H1 (cell line): ENCODE data around the gene SRCIN1. TPM values are rescaled to one million over a fixed set of nuclear protein-coding genes. Genes with fewer than 3 reads are reported as not detected.

Source experiments
- CTCF ChIA-PET: fragments of 300-600 bp; sonication (Branson Sonifier 250); formaldehyde crosslinking; loops from one replicate; lab custom pipeline; 2021; ENCODE audit not compliant: partially characterized antibody; lab: Charles Lee
- POLR2A ChIA-PET: fragments of 300-600 bp; sonication (Branson Sonifier 250); formaldehyde crosslinking; loops from one replicate; lab custom pipeline; 2021; ENCODE audit warnings: inconsistent platforms; ENCODE audit not compliant: partially characterized antibody; lab: Charles Lee
- DNase-seq, 2 experiments: peaks; one replicate each; pipeline versions ENCODE4 v3.0.0 to v3.0.0-alpha.2; 2010 to 2022; ENCODE audit warnings: low spot score in 2 of 2, low read depth in 1 of 2, mixed read lengths in 1 of 2
- FAIRE-seq: peaks from 2 replicates; lab custom pipeline; 2011; peaks lifted over from hg19 to GRCh38; lab: Jason Lieb, UNC
- H2AFZ ChIP-seq: 2 replicates; pipeline ENCODE4 v1.8.1; 2012; ENCODE audit warnings: low read length, inconsistent platforms
- H2AK5ac ChIP-seq: 2 replicates; pipeline ENCODE4 v1.6.1; 2013; ENCODE audit warnings: low read depth, low read length
- H2BK120ac ChIP-seq: replicated peaks from 2 replicates; pipeline ENCODE3; 2013; ENCODE audit warnings: low read depth, low read length, inconsistent platforms
- H2BK12ac ChIP-seq: 2 replicates; pipeline ENCODE4 v1.6.1; 2013; ENCODE audit warnings: low read depth, low read length
- H2BK15ac ChIP-seq: 2 replicates; pipeline ENCODE4 v1.6.1; 2013; ENCODE audit warnings: low read length
- H2BK20ac ChIP-seq: 2 replicates; pipeline ENCODE4 v1.6.1; 2013; ENCODE audit warnings: low read length
- H2BK5ac ChIP-seq: 2 replicates; pipeline ENCODE4 v1.6.1; 2013; ENCODE audit warnings: low read depth, low read length
- H3K14ac ChIP-seq: 2 replicates; pipeline ENCODE4 v1.6.1; 2013; ENCODE audit warnings: inconsistent platforms; ENCODE audit not compliant: insufficient read length
- H3K18ac ChIP-seq: 2 replicates; pipeline ENCODE4 v1.6.1; 2013; ENCODE audit warnings: low read length; ENCODE audit errors: extremely low read depth
- H3K23ac ChIP-seq: 2 replicates; pipeline ENCODE4 v1.6.1; 2013; ENCODE audit warnings: inconsistent platforms; ENCODE audit not compliant: insufficient read length
- H3K23me2 ChIP-seq: 2 replicates; pipeline ENCODE4 v1.6.1; 2013; ENCODE audit warnings: low read depth, low read length
- H3K27ac ChIP-seq: 2 replicates; pipeline ENCODE4 v1.6.1; 2011; ENCODE audit warnings: low read depth, low read length, inconsistent platforms
- H3K27me3 ChIP-seq, 4 experiments: replicated peaks in 1 of 4; 1 replicate in 1 of 4; 2 replicates in 3 of 4; pipeline versions ENCODE4 v1.6.1 to v1.8.1; 2011 to 2013; ENCODE audit warnings: low read length in 3 of 4, mild to moderate bottlenecking in 3 of 4, inconsistent platforms in 2 of 4, mixed read lengths in 2 of 4, moderate library complexity in 1 of 4; ENCODE audit not compliant: control insufficient read depth in 3 of 4, insufficient read depth in 3 of 4; ENCODE audit errors: extremely low read depth in 1 of 4
- H3K36me3 ChIP-seq, 4 experiments: 2 replicates each; pipeline versions ENCODE4 v1.6.1 to v1.8.1; 2011 to 2013; ENCODE audit warnings: mild to moderate bottlenecking in 4 of 4, low read length in 3 of 4, moderate library complexity in 2 of 4, control low read depth in 1 of 4, inconsistent platforms in 1 of 4; ENCODE audit not compliant: insufficient read depth in 4 of 4, control insufficient read depth in 2 of 4
- H3K4ac ChIP-seq: replicated peaks from 2 replicates; pipeline ENCODE3; 2013; ENCODE audit warnings: low read length, low read depth, mixed read lengths, inconsistent platforms; ENCODE audit not compliant: insufficient read length
- H3K4me1 ChIP-seq, 4 experiments: replicated peaks in 1 of 4; 1 replicate in 1 of 4; 2 replicates in 3 of 4; pipeline versions ENCODE4 v1.6.1 to v1.8.1; 2011 to 2013; ENCODE audit warnings: low read length in 3 of 4, inconsistent platforms in 2 of 4, mixed read lengths in 1 of 4; ENCODE audit not compliant: insufficient read depth in 4 of 4, control insufficient read depth in 3 of 4
- H3K4me2 ChIP-seq, 2 experiments: 2 replicates each; pipeline versions ENCODE4 v1.6.1 to v1.8.1; 2011 to 2013; ENCODE audit warnings: low read depth in 2 of 2, low read length in 2 of 2, control low read depth in 1 of 2, inconsistent platforms in 1 of 2, mild to moderate bottlenecking in 1 of 2; ENCODE audit not compliant: insufficient read depth in 1 of 2
- H3K4me3 ChIP-seq, 4 experiments: fragments of 200-600, 300-600 bp in 1 of 4; sonication (generic), shearing (Covaris generic), sonication (Bioruptor Twin) in 1 of 4; 2 replicates each; pipeline versions ENCODE4 v1.5.1 to v1.8.1; 2011 to 2016; ENCODE audit warnings: low read length in 4 of 4, low read depth in 3 of 4, control low read depth in 2 of 4, inconsistent platforms in 2 of 4, mild to moderate bottlenecking in 2 of 4, mixed read lengths in 1 of 4, moderate library complexity in 1 of 4; ENCODE audit not compliant: insufficient read depth in 2 of 4; ENCODE audit errors: extremely low read depth in 1 of 4
- H3K56ac ChIP-seq: replicated peaks from 2 replicates; pipeline ENCODE3; 2013; ENCODE audit warnings: low read depth, mild to moderate bottlenecking, mixed read lengths, low read length, inconsistent platforms; ENCODE audit not compliant: insufficient read length
- H3K79me1 ChIP-seq: 2 replicates; pipeline ENCODE4 v1.6.1; 2013; ENCODE audit warnings: low read depth, low read length, control low read depth
- H3K79me2 ChIP-seq, 2 experiments: 2 replicates each; pipeline versions ENCODE4 v1.6.1 to v1.8.1; 2012 to 2013; ENCODE audit warnings: low read length in 2 of 2, mild to moderate bottlenecking in 2 of 2, inconsistent platforms in 1 of 2; ENCODE audit not compliant: insufficient read depth in 2 of 2, control insufficient read depth in 1 of 2
- H3K9ac ChIP-seq, 4 experiments: replicated peaks in 1 of 4; 1 replicate in 1 of 4; 2 replicates in 3 of 4; pipeline versions ENCODE4 v1.6.1 to v1.8.1; 2011 to 2013; ENCODE audit warnings: low read depth in 3 of 4, low read length in 3 of 4, control low read depth in 2 of 4, mild to moderate bottlenecking in 2 of 4, moderate library complexity in 2 of 4, inconsistent platforms in 1 of 4; ENCODE audit errors: extremely low read depth in 1 of 4
- H3K9me3 ChIP-seq, 2 experiments: 2 replicates each; pipeline versions ENCODE4 v1.6.1 to v1.8.1; 2012 to 2013; ENCODE audit warnings: mild to moderate bottlenecking in 2 of 2, moderate library complexity in 2 of 2, control low read depth in 1 of 2, inconsistent platforms in 1 of 2, low read depth in 1 of 2, low read length in 1 of 2, mixed read lengths in 1 of 2; ENCODE audit not compliant: insufficient read depth in 2 of 2
- H4K20me1 ChIP-seq, 2 experiments: replicated peaks in 1 of 2; 2 replicates each; pipeline versions ENCODE3 to v1.8.1; 2011 to 2013; ENCODE audit warnings: inconsistent platforms in 2 of 2, low read length in 2 of 2, mild to moderate bottlenecking in 1 of 2; ENCODE audit not compliant: insufficient read depth in 2 of 2, control insufficient read depth in 1 of 2
- H4K5ac ChIP-seq: 2 replicates; pipeline ENCODE4 v1.6.1; 2013; ENCODE audit warnings: low read length, low read depth, mixed read lengths, inconsistent platforms; ENCODE audit not compliant: insufficient read length
- H4K8ac ChIP-seq: 2 replicates; pipeline ENCODE4 v1.8.0; 2013; ENCODE audit warnings: mild to moderate bottlenecking, moderate library complexity, low read length, inconsistent platforms; ENCODE audit not compliant: insufficient read depth; ENCODE audit errors: extremely low read depth
- H4K91ac ChIP-seq: replicated peaks from 2 replicates; pipeline ENCODE3; 2013; ENCODE audit warnings: low read length, mixed read lengths, inconsistent platforms; ENCODE audit not compliant: insufficient read length
- MAFK ChIP-seq: IDR thresholded peaks from 2 replicates; pipeline ENCODE4 v1.6.1; 2012; ENCODE audit warnings: low read depth, mild to moderate bottlenecking, improper control_type of control experiment, low read length
- NANOG ChIP-seq: IDR thresholded peaks from 2 replicates; pipeline ENCODE4 v1.6.1; 2011; ENCODE audit warnings: low read length, low read depth, mild to moderate bottlenecking, inconsistent platforms; ENCODE audit not compliant: insufficient read depth, poor library complexity, severe bottlenecking
- RBBP5 ChIP-seq: IDR thresholded peaks from 2 replicates; pipeline ENCODE4 v1.7.1; 2012; ENCODE audit warnings: low read depth, mild to moderate bottlenecking, inconsistent platforms, low read length, moderate library complexity, borderline replicate concordance
- SRF ChIP-seq: IDR thresholded peaks from 2 replicates; pipeline ENCODE4 v1.6.1; 2011; ENCODE audit warnings: mild to moderate bottlenecking, low read depth, low read length, moderate library complexity
- TCF12 ChIP-seq: IDR thresholded peaks from 2 replicates; pipeline ENCODE4 v1.6.1; 2011; ENCODE audit warnings: low read depth, mild to moderate bottlenecking, low read length
- WGBS, 2 experiments: shearing (Covaris generic) in 1 of 2; methylation state at CpG; one replicate each; pipeline versions ENCODE4 v1.1.6 to v1.1.7; 2013 to 2015; ENCODE audit warnings: low lambda C conversion rate in 2 of 2, mixed read lengths in 2 of 2, inconsistent platforms in 1 of 2, low coverage in 1 of 2, missing lambda C conversion rate in 1 of 2; ENCODE audit not compliant: insufficient replicate concordance in 2 of 2, insufficient coverage in 1 of 2, insufficient read length in 1 of 2; ENCODE audit errors: extremely low coverage in 1 of 2, missing lambda C conversion rate in 1 of 2; 5-methylcytosine and 5-hydroxymethylcytosine counted together
- polyA plus RNA-seq, 7 experiments: library from polyadenylated mRNA; depleted of rRNA in 3 of 7; stranded (reverse) in 5 of 7; unstranded in 2 of 7; fragments of >200 nt in 5 of 7; fragments of 200-250 nt in 2 of 7; gene quantifications; 1 replicate in 5 of 7; 2 replicates in 1 of 7; 4 replicates in 1 of 7; pipeline versions ENCODE4 v1.2.1 to v1.2.3, GENCODE V29; 2011 to 2013; ENCODE audit warnings: missing spikeins in 2 of 7, mixed read lengths in 2 of 7
- total RNA-seq: library from RNA; stranded (reverse); fragmentation: NEBNext Ultra II Directional; extraction: Animal tissue kit (Norgen Biotek cat#: 25700); gene quantifications from 2 replicates; pipeline ENCODE4 v1.2.1, GENCODE V29; 2021
- TF ChIP-seq, protein P1 (sequence below), 3 experiments: IDR thresholded peaks; 1 replicate in 2 of 3; 2 replicates in 1 of 3; pipeline versions ENCODE4 v1.5.1 to v1.6.1; 2011; ENCODE audit warnings: low read length in 3 of 3, mild to moderate bottlenecking in 3 of 3, inconsistent platforms in 2 of 3, low read depth in 1 of 3, moderate library complexity in 1 of 3; ENCODE audit not compliant: insufficient read depth in 1 of 3; ENCODE audit errors: control extremely low read depth in 1 of 3

SRCIN1 gene
- total and polyA plus RNA-seq, 2 of the 8 experiments (the other 6 are each of a cell fraction or from before 2014, with no cell fraction given) = 2.8 to 3.8 TPM

- Histone ChIP-seq H3K56ac (no peak overlapping the region), H3K4me1 (peaks cover 4 to 28% (median 19%) of the 10 kb centered on the region in 4 experiments), H3K27ac (no peak overlapping the region; the same call in 1 of the 2 replicates), H3K27me3 (peaks cover 0 to 24% (median 11%) of the 10 kb centered on the region in 4 experiments; a peak in 4 of 7 replicates), H2BK12ac (no peak overlapping the region), H2AFZ (no peak overlapping the region), H3K36me3 (peaks cover 0 to 9% (median 3%) of the 10 kb centered on the region in 4 experiments; a peak in 2 of 8 replicates), H4K20me1 (peaks cover 0 to 3% of the 10 kb centered on the region in 2 experiments), H4K5ac (no peak overlapping the region), H3K9ac (no peak overlapping the region), H3K14ac (no peak overlapping the region), H2BK15ac (no peak overlapping the region), H2BK5ac (peak overlapping the region; percentile 80; the same call in 1 of the 2 replicates), H3K18ac (no peak overlapping the region), H3K4ac (no peak overlapping the region), H4K91ac (no peak overlapping the region), H2AK5ac (no peak overlapping the region), H2BK120ac (no peak overlapping the region), H4K8ac (no peak overlapping the region), H2BK20ac (no peak overlapping the region), H3K23ac (no peak overlapping the region), H3K23me2 (peaks cover 19% of the 10 kb centered on the region), H3K4me3 (no peak overlapping the region), H3K79me2 (no peaks in the 10 kb centered on the region), H3K79me1 (no peaks in the 10 kb centered on the region), H3K4me2 (no peak overlapping the region), H3K9me3 (no peaks in the 10 kb centered on the region)
- TF ChIP-seq MAFK (peak; percentile 59), TCF12 (no peak), RBBP5 (no peak), SRF (no peak), NANOG (no peak)
- TF ChIP-seq, protein P1, sequence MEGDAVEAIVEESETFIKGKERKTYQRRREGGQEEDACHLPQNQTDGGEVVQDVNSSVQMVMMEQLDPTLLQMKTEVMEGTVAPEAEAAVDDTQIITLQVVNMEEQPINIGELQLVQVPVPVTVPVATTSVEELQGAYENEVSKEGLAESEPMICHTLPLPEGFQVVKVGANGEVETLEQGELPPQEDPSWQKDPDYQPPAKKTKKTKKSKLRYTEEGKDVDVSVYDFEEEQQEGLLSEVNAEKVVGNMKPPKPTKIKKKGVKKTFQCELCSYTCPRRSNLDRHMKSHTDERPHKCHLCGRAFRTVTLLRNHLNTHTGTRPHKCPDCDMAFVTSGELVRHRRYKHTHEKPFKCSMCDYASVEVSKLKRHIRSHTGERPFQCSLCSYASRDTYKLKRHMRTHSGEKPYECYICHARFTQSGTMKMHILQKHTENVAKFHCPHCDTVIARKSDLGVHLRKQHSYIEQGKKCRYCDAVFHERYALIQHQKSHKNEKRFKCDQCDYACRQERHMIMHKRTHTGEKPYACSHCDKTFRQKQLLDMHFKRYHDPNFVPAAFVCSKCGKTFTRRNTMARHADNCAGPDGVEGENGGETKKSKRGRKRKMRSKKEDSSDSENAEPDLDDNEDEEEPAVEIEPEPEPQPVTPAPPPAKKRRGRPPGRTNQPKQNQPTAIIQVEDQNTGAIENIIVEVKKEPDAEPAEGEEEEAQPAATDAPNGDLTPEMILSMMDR (IDR thresholded peaks at IDR 0.05; ENCODE audit: control extremely low read depth in 1 of 3, insufficient read depth in 1 of 3, low read depth in 1 of 3, low read length in 3 of 3) = peak in 1 of 3 experiments; percentile 13; a peak in 1 of 4 replicates
- WGBS, 2 experiments = 87% methylated on average over 3 of the region's 3 CpGs; no CpG with 5 or more reads in 1 of the 2 experiments
- DNase-seq = no peak
- ChIA-PET CTCF (interaction anchor here (0.7 to 14.4 kb wide), 17 partner anchors 15 to 169 kb away, joined by 3 to 190 read pairs (median 4); no protein-coding TSS in a partner anchor), POLR2A (interaction anchor here (0.9 to 2.4 kb wide), 6 partner anchors 11 to 66 kb away, joined by 3 to 6 read pairs (median 3); no protein-coding TSS in a partner anchor)
- no peak for FAIRE-seq
Measured at GRCh38 chr17:38507436-38507835, 98.3 kb downstream of the SRCIN1 start.
